Measurements from ENCODE around the gene NUDT2.

Gene NUDT2

DNA sequence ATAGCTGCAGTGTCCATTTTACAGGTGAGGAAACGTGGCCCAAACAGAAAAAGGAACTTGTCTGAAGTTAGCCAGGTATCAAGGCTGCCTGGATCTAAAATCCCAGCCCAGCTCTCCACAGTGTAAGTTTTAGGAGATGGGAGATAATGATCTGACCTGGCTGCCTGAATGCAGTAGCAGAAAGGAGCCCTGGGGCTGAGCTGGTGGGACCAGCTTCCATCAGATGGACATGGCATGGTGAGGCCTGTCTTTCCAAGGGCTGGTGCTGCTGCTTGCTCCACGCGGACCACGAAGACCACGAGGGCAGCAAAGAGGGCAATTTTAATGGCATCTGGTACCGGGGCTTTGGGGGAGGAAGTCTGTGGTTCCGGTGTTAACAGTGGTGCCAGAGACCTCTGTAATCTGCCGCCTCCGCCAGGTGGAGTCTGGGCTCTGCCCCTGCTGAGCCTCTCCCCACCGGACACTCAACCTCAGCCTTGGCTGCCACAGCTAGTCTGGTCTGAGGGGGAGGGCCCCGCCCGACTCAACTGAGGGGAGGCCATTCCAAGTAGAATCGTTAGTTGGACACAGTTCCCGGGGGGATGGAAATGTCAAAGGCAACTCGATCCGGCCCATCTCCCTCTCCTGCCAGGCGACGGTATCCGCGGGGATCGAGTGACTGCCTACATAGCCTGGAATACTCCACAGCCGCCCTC lies 46.7 kb downstream of the NUDT2 start:
- no peak for TF ChIP-seq CTCF (IDR thresholded peaks at IDR 0.05; ENCODE audit: low read depth, low read length, missing control alignments)
- no peak for DNase-seq (ENCODE audit: extremely low read depth, low read depth)
- peak overlapping the region; percentile 52 for H3K4me3 ChIP-seq (replicated peaks; ENCODE audit: low read depth, low read length)

GRCh38 chr9:34376596-34377403 lies 47.4 kb downstream of the NUDT2 start, which contains the start of gene MYORG:
Gene MYORG, minus strand, starts transcription at chr9:34376898. Its CDS starts 3,955 bp downstream, at chr9:34372943.
- no peak for TF ChIP-seq CTCF (IDR thresholded peaks at IDR 0.05; ENCODE audit: low read depth, low read length, missing control alignments)
- DNase-seq (ENCODE audit: extremely low read depth, low read depth), result peak; percentile 67
- H3K4me3 ChIP-seq (replicated peaks; ENCODE audit: low read depth, low read length), result peak within 1 kb of the TSS; percentile 52

GRCh38 chr9:34377404-34377746 lies 48.0 kb downstream of the NUDT2 start:
- DNase-seq (ENCODE audit: extremely low read depth, low read depth), result no peak
- peak overlapping the region; percentile 52 for H3K4me3 ChIP-seq (replicated peaks; ENCODE audit: low read depth, low read length)
- no peak for TF ChIP-seq CTCF (IDR thresholded peaks at IDR 0.05; ENCODE audit: low read depth, low read length, missing control alignments)

DNA sequence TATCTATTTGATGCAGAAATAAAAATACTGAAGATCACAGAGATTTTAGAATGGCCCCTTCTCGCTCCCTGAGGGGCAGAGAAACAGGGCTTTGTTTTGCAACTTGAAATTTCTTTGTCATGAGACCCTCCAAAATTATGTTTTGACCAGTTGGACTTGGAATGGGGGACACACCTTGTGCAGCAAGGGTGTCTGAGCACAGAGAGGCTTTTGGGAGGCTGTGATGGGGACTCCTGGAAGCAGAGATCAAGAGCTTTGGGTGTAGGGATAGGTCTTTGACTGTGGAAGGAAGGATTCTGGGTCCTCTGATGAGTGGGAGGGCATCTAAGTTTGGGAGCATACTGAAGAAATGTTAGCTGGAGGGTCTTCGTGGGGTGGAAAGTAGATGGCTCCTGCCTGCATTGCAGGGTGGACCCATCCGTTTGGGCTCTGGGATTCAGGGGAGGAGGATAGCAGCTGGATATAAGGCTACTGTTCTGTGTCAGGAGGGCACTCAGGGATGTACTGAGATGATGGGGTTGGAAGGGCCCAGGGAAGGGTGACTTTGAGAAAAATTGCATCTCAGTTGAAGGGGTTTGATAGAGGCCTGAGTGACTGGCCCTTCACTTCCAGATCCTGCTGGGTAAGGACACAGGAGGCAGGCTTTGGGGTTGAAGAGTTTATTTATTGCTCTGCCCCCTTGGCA lies 49.1 kb downstream of the NUDT2 start:
- DNase-seq (ENCODE audit: extremely low read depth, low read depth), result no peak
- no peak for TF ChIP-seq CTCF (IDR thresholded peaks at IDR 0.05; ENCODE audit: low read depth, low read length, missing control alignments)

DNA sequence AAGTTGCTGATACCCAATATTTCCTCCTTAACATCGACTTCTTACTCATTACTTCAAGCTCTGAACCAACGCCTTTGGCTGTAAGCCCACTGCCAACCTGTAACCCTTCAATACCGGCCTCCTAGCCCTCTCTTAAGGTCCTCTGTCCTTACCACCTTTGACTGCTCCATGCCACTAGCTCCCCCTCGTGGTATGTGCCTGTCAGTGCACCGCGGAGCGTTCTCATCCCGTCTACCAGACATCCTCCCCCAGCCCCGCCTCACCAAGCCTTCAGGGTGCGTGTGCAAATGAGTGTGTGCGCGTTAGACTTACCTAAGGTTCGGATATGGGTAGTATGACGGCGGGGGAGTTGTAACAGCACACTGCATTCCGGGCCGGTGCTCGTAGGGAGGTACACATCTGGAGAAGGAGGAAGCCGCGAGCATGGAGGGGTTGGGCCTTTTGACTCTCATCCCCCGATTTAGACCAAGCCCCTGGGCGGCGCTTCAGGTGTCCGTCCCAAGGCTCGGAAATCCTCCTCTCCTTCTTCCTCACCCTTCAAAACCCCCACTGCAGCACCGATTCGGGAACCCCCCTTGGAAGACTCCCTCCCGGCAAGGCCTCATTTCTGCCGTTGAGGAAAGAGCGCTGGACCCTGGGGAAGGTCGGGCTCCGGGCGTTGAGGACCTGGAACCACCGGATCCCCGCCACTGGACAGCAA lies 50.1 kb downstream of the NUDT2 start:
- peak; percentile 66 for DNase-seq (ENCODE audit: extremely low read depth, low read depth)
- H3K4me3 ChIP-seq (replicated peaks; ENCODE audit: low read depth, low read length), result peak overlapping the region; percentile 28
- peak; percentile 98 for TF ChIP-seq CTCF (IDR thresholded peaks at IDR 0.05; ENCODE audit: low read depth, low read length, missing control alignments)

More for the DNA sequence above, 49.1 kb downstream of the NUDT2 start:
- no peak overlapping the region for H3K4me3 ChIP-seq (replicated peaks; ENCODE audit: low read depth, low read length)

GRCh38 chr9:34380034-34380510 lies 50.7 kb downstream of the NUDT2 start:
- TF ChIP-seq CTCF (IDR thresholded peaks at IDR 0.05; ENCODE audit: low read depth, low read length, missing control alignments), result no peak

More at GRCh38 chr9:34380034-34380510, 50.7 kb downstream of the NUDT2 start:
- DNase-seq (ENCODE audit: extremely low read depth, low read depth), result no peak
- peak overlapping the region; percentile 28 for H3K4me3 ChIP-seq (replicated peaks; ENCODE audit: low read depth, low read length)
